SK-N-SH (cell line): Measurements from ENCODE around the gene PRM1. TPM values are rescaled to one million over a fixed set of nuclear protein-coding genes. Genes with fewer than 3 reads are reported as not detected.

Source experiments
- CTCF ChIA-PET: fragments of 300-600, 350-600 bp; formaldehyde crosslinking; extraction: SDS; loops from one replicate; lab custom pipeline; 2021; lab: Yijun Ruan, JAX
- POLR2A ChIA-PET: fragments of 350-600 bp; sonication (Branson Sonifier 250); formaldehyde crosslinking; extraction: SDS; loops from one replicate; lab custom pipeline; 2020; ENCODE audit warnings: antibody characterized with exemption, inconsistent platforms; lab: Yijun Ruan, JAX
- DNase-seq: peaks from one replicate; pipeline ENCODE4 v3.0.0; 2012
- H2AFZ ChIP-seq: fragments of 200-600 bp; sonication (generic); 2 replicates; pipeline ENCODE4 v1.8.1; 2016; ENCODE audit warnings: antibody characterized with exemption, mild to moderate bottlenecking, low read depth
- H3F3A ChIP-seq: fragments of 200-600 bp; sonication (generic); replicated peaks from 2 replicates; pipeline ENCODE3; 2016; ENCODE audit warnings: antibody characterized with exemption, mild to moderate bottlenecking; ENCODE audit not compliant: insufficient read depth
- H3K27ac ChIP-seq, 2 experiments: fragments of 200-500 bp in 1 of 2; fragments of 200-600 bp in 1 of 2; sonication (Bioruptor generic) in 1 of 2; sonication (generic), shearing (Covaris generic) in 1 of 2; 2 replicates each; pipeline versions ENCODE4 v1.5.1 to v1.6.1; 2014 to 2016; ENCODE audit warnings: low read depth in 2 of 2, inconsistent platforms in 1 of 2, low read length in 1 of 2, mild to moderate bottlenecking in 1 of 2, mixed read lengths in 1 of 2
- H3K27me3 ChIP-seq: fragments of 200-600 bp; sonication (generic), shearing (Covaris generic); 2 replicates; pipeline ENCODE4 v1.6.1; 2016; ENCODE audit warnings: mixed run types; ENCODE audit not compliant: insufficient read depth
- H3K36me3 ChIP-seq, 2 experiments: fragments of 200-500 bp in 1 of 2; fragments of 200-600 bp in 1 of 2; sonication (Bioruptor generic) in 1 of 2; sonication (generic) in 1 of 2; replicated peaks in 1 of 2; 2 replicates each; pipeline versions ENCODE3 to v1.5.1; 2014 to 2016; ENCODE audit warnings: low read length in 1 of 2, mild to moderate bottlenecking in 1 of 2; ENCODE audit not compliant: insufficient read depth in 2 of 2, control insufficient read depth in 1 of 2
- H3K4me1 ChIP-seq, 2 experiments: fragments of 200-500 bp in 1 of 2; fragments of 200-600 bp in 1 of 2; sonication (Bioruptor generic) in 1 of 2; sonication (generic), shearing (Covaris generic) in 1 of 2; 2 replicates each; pipeline versions ENCODE4 v1.5.1 to v1.6.1; 2014 to 2016; ENCODE audit warnings: low read depth in 1 of 2, low read length in 1 of 2, mixed run types in 1 of 2; ENCODE audit not compliant: insufficient read depth in 2 of 2, control insufficient read depth in 1 of 2
- H3K4me2 ChIP-seq: fragments of 200-600 bp; sonication (generic), shearing (Covaris generic); 2 replicates; pipeline ENCODE4 v1.6.1; 2017; ENCODE audit warnings: mixed run types
- H3K4me3 ChIP-seq, 2 experiments: fragments of 200-500 bp in 1 of 2; fragments of 200-600 bp in 1 of 2; sonication (Bioruptor generic) in 1 of 2; sonication (generic), shearing (Covaris generic) in 1 of 2; 2 replicates each; pipeline versions ENCODE4 v1.5.1 to v1.8.1; 2014 to 2016; ENCODE audit warnings: low read depth in 2 of 2, inconsistent platforms in 1 of 2, low read length in 1 of 2, mild to moderate bottlenecking in 1 of 2, mixed read lengths in 1 of 2, moderate library complexity in 1 of 2
- H3K79me2 ChIP-seq: fragments of 200-600 bp; sonication (generic); 2 replicates; pipeline ENCODE4 v1.8.1; 2017; ENCODE audit warnings: mild to moderate bottlenecking; ENCODE audit not compliant: insufficient read depth
- H3K9ac ChIP-seq: fragments of 200-600 bp; sonication (generic); 2 replicates; pipeline ENCODE4 v1.6.1; 2017; ENCODE audit warnings: mixed run types
- H3K9me2 ChIP-seq: fragments of 200-600 bp; sonication (generic); 2 replicates; pipeline ENCODE4 v1.6.1; 2017; ENCODE audit warnings: mixed run types
- H3K9me3 ChIP-seq: fragments of 200-600 bp; sonication (generic); 2 replicates; pipeline ENCODE4 v1.6.1; 2017; ENCODE audit warnings: mixed run types, mild to moderate bottlenecking, moderate library complexity
- H4K20me1 ChIP-seq: fragments of 200-600 bp; sonication (generic); 2 replicates; pipeline ENCODE4 v1.6.1; 2017; ENCODE audit warnings: mild to moderate bottlenecking, mixed run types; ENCODE audit not compliant: insufficient read depth
- CHD2 ChIP-seq: fragments of 150-350 bp; IDR thresholded peaks from 2 replicates; pipeline ENCODE4 v1.6.1; 2018; ENCODE audit warnings: low read length; ENCODE audit not compliant: partially characterized antibody
- ELF1 ChIP-seq: IDR thresholded peaks from 2 replicates; pipeline ENCODE4 v1.4.0; 2012
- EP300 ChIP-seq, 2 experiments: IDR thresholded peaks; 2 replicates each; pipeline versions ENCODE4 v1.4.0 to v1.6.1; 2012; ENCODE audit warnings: borderline replicate concordance in 1 of 2, low read depth in 1 of 2, low read length in 1 of 2
- FOSL2 ChIP-seq: IDR thresholded peaks from 2 replicates; pipeline ENCODE4 v1.4.0; 2012; ENCODE audit warnings: low read depth, mild to moderate bottlenecking, moderate library complexity, borderline replicate concordance
- FOXJ3 ChIP-seq: sonication (generic); formaldehyde crosslinking; IDR thresholded peaks from 2 replicates; pipeline ENCODE4 v1.5.1; 2020; ENCODE audit warnings: mild to moderate bottlenecking, missing genetic modification reagents
- FOXM1 ChIP-seq: IDR thresholded peaks from 2 replicates; pipeline ENCODE4 v1.4.0; 2012; ENCODE audit warnings: low read depth, mild to moderate bottlenecking
- IRF3 ChIP-seq: fragments of 150-350 bp; IDR thresholded peaks from 2 replicates; pipeline ENCODE4 v1.6.1; 2016; ENCODE audit warnings: mild to moderate bottlenecking, low read depth, low read length
- JUND ChIP-seq: IDR thresholded peaks from 2 replicates; pipeline ENCODE4 v1.4.0; 2012
- MEF2A ChIP-seq: IDR thresholded peaks from 2 replicates; pipeline ENCODE4 v1.4.0; 2012; ENCODE audit warnings: low read depth, borderline replicate concordance
- MXI1 ChIP-seq: IDR thresholded peaks from 2 replicates; pipeline ENCODE4 v1.6.1; 2012; ENCODE audit warnings: mild to moderate bottlenecking, low read depth, low read length, improper control_type of control experiment
- NFIC ChIP-seq: IDR thresholded peaks from 2 replicates; pipeline ENCODE4 v1.4.0; 2012; ENCODE audit warnings: borderline replicate concordance
- POLR2AphosphoS5 ChIP-seq: IDR thresholded peaks from 2 replicates; pipeline ENCODE4 v1.6.1; 2012; ENCODE audit warnings: low read depth, low read length
- RCOR1 ChIP-seq: fragments of 150-350 bp; IDR thresholded peaks from 2 replicates; pipeline ENCODE4 v1.6.1; 2017; ENCODE audit warnings: antibody characterized with exemption, low read length
- REST ChIP-seq: IDR thresholded peaks from 2 replicates; pipeline ENCODE4 v1.6.1; 2012; ENCODE audit warnings: mild to moderate bottlenecking, low read depth, low read length, moderate library complexity
- RXRA ChIP-seq: IDR thresholded peaks from 2 replicates; pipeline ENCODE4 v1.4.0; 2012; ENCODE audit warnings: low read depth, mild to moderate bottlenecking, borderline replicate concordance
- SIN3A ChIP-seq: IDR thresholded peaks from 2 replicates; pipeline ENCODE4 v1.6.1; 2012; ENCODE audit warnings: low read depth, mild to moderate bottlenecking, low read length, moderate library complexity, borderline replicate concordance
- TAF1 ChIP-seq: IDR thresholded peaks from 2 replicates; pipeline ENCODE4 v1.6.1; 2012; ENCODE audit warnings: low read depth, mild to moderate bottlenecking, low read length, moderate library complexity, borderline replicate concordance
- TCF12 ChIP-seq: IDR thresholded peaks from 2 replicates; pipeline ENCODE4 v1.4.0; 2012
- WGBS: methylation state at CpG from one replicate; pipeline ENCODE4 v1.1.6; 2017; ENCODE audit warnings: low lambda C conversion rate; 5-methylcytosine and 5-hydroxymethylcytosine counted together
- polyA plus RNA-seq, 3 experiments: library from polyadenylated mRNA; depleted of rRNA; stranded (reverse); fragments of >200 nt; gene quantifications; 2 replicates each; pipeline ENCODE4 v1.2.3, GENCODE V29; 2012
- TF ChIP-seq, protein P1 (sequence below): IDR thresholded peaks from 2 replicates; pipeline ENCODE4; 2012

Gene PRM1
- polyA plus RNA-seq, 1 of the 3 experiments (the other 2 are of a cell fraction), result not detected

GRCh38 chr16:11268921-11269375 is 12.2 kb downstream of the PRM1 start, which contains the start of gene TNP2:
TSS of gene TNP2 (minus strand) at chr16:11269325. CDS start at chr16:11269262, 63 bp downstream.
- H3K9me3 ChIP-seq, result no peaks in the 10 kb centered on the region
- no peaks in the 10 kb centered on the region for H3K36me3 ChIP-seq
- H2AFZ ChIP-seq, result no peak within 1 kb of the TSS
- no peak for DNase-seq
- H3K4me2 ChIP-seq, result no peak within 1 kb of the TSS
- H3K4me3 ChIP-seq, result no peak within 1 kb of the TSS
- no peaks in the 10 kb centered on the region for H3K9me2 ChIP-seq
- POLR2A ChIA-PET, result no interaction called here
- WGBS, result 76% methylated on average over 11 of the region's 11 CpGs
- H3K79me2 ChIP-seq, result no peaks in the 10 kb centered on the region
- H3K9ac ChIP-seq, result no peak within 1 kb of the TSS
- no peaks in the 10 kb centered on the region for H3F3A ChIP-seq
- TF ChIP-seq POLR2AphosphoS5 (no peak), MEF2A (no peak), FOSL2 (no peak), SIN3A (no peak), TCF12 (no peak)
- TF ChIP-seq, all 33 proteins: peak for 0
- no peaks in the 10 kb centered on the region; the same call in 1 of the 2 replicates for H3K27me3 ChIP-seq
- no peaks in the 10 kb centered on the region for H4K20me1 ChIP-seq
- CTCF ChIA-PET, result interaction anchor here (1.0 to 2.2 kb wide), 3 partner anchors 12 to 305 kb away, joined by 4 to 16 read pairs (median 8); partner anchors contain the start of gene SOCS1
- no peak within 1 kb of the TSS for H3K27ac ChIP-seq
- H3K4me1 ChIP-seq, result no peaks in the 10 kb centered on the region

GRCh38 chr16:11265124-11265523 is 16.0 kb downstream of the PRM1 start:
- no peaks in the 10 kb centered on the region for H4K20me1 ChIP-seq
- no peak overlapping the region for H3K4me3 ChIP-seq
- no peaks in the 10 kb centered on the region for H3K9me2 ChIP-seq
- no peak overlapping the region for H3K4me2 ChIP-seq
- no peak overlapping the region for H3K27ac ChIP-seq
- H3K27me3 ChIP-seq, result no peaks in the 10 kb centered on the region; the same call in 1 of the 2 replicates
- no peaks in the 10 kb centered on the region for H3F3A ChIP-seq
- H3K9me3 ChIP-seq, result no peaks in the 10 kb centered on the region
- no peaks in the 10 kb centered on the region for H3K36me3 ChIP-seq
- WGBS, result 87% methylated on average over 7 of the region's 7 CpGs
- H2AFZ ChIP-seq, result no peak overlapping the region
- no peak overlapping the region for H3K9ac ChIP-seq
- DNase-seq, result no peak
- CTCF ChIA-PET, result interaction anchor here (14.4 kb wide), 1 partner anchor 297 kb away, joined by 318 read pairs; no protein-coding TSS in a partner anchor
- POLR2A ChIA-PET, result no interaction called here
- no peaks in the 10 kb centered on the region for H3K4me1 ChIP-seq
- TF ChIP-seq, protein P1, sequence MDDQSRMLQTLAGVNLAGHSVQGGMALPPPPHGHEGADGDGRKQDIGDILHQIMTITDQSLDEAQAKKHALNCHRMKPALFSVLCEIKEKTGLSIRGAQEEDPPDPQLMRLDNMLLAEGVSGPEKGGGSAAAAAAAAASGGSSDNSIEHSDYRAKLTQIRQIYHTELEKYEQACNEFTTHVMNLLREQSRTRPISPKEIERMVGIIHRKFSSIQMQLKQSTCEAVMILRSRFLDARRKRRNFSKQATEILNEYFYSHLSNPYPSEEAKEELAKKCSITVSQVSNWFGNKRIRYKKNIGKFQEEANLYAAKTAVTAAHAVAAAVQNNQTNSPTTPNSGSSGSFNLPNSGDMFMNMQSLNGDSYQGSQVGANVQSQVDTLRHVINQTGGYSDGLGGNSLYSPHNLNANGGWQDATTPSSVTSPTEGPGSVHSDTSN, result no peak
- no peak for TF ChIP-seq CHD2
- TF ChIP-seq FOXM1, result no peak
- no peak for TF ChIP-seq EP300 (IDR thresholded peaks at IDR 0.05; ENCODE audit: borderline replicate concordance in 1 of 2, low read depth in 1 of 2, low read length in 1 of 2)
- TF ChIP-seq TAF1, result no peak
- no peak for TF ChIP-seq MXI1
- no peak for TF ChIP-seq RCOR1
- TF ChIP-seq ELF1, result no peak
- no peak for TF ChIP-seq REST
- no peak for TF ChIP-seq NFIC
- no peak for TF ChIP-seq JUND
- no peak for TF ChIP-seq IRF3
- no peak for TF ChIP-seq FOXJ3 (CRISPR knock-in tag)
- no peak for TF ChIP-seq RXRA
- no peaks in the 10 kb centered on the region for H3K79me2 ChIP-seq
